ENCODE data around the gene PHLPP1.

The PHLPP1 gene

GRCh38 chr18:62856294-62856693, 141.0 kb downstream of the PHLPP1 start:
- DNase-seq = no peak

- DNase-seq = no peak
Observed at GRCh38 chr18:62857263-62857976, 142.1 kb downstream of the PHLPP1 start.

- DNase-seq = no peak
Observed at GRCh38 chr18:62860062-62860461, 144.7 kb downstream of the PHLPP1 start.

GRCh38 chr18:62862466-62862865, 147.1 kb downstream of the PHLPP1 start:
- DNase-seq = no peak

GRCh38 chr18:62863579-62864001, 148.2 kb downstream of the PHLPP1 start:
- DNase-seq = no peak

GRCh38 chr18:62865498-62865897, 150.2 kb downstream of the PHLPP1 start:
- DNase-seq = no peak

- no peak for DNase-seq
Observed at GRCh38 chr18:62867534-62867933, 152.2 kb downstream of the PHLPP1 start.

- no peak for DNase-seq
Observed at GRCh38 chr18:62868645-62869044, 153.3 kb downstream of the PHLPP1 start.

- DNase-seq = no peak
Observed at GRCh38 chr18:62870643-62871042, 155.3 kb downstream of the PHLPP1 start.

- DNase-seq = no peak
Observed at GRCh38 chr18:62875323-62875722, 160.0 kb downstream of the PHLPP1 start.

GRCh38 chr18:62876111-62876510, 160.8 kb downstream of the PHLPP1 start:
- no peak for DNase-seq

- DNase-seq = no peak
Observed at GRCh38 chr18:62876828-62877227, 161.5 kb downstream of the PHLPP1 start.

GRCh38 chr18:62877411-62878221, 162.3 kb downstream of the PHLPP1 start:
- no peak for DNase-seq

- no peak for DNase-seq
Observed at GRCh38 chr18:62878305-62878704, 163.0 kb downstream of the PHLPP1 start.

- DNase-seq = no peak
Observed at GRCh38 chr18:62880034-62880433, 164.7 kb downstream of the PHLPP1 start.

- no peak for DNase-seq
Observed at GRCh38 chr18:62880673-62881364, 165.5 kb downstream of the PHLPP1 start.

GRCh38 chr18:62881509-62882016, 166.2 kb downstream of the PHLPP1 start:
- no peak for DNase-seq

GRCh38 chr18:62883937-62884735, 168.8 kb downstream of the PHLPP1 start:
- DNase-seq = no peak

- DNase-seq = no peak
Observed at GRCh38 chr18:62885804-62886203, 170.5 kb downstream of the PHLPP1 start.

- no peak for DNase-seq
Observed at GRCh38 chr18:62894681-62895390, 179.5 kb downstream of the PHLPP1 start.

- no peak for DNase-seq
Observed at GRCh38 chr18:62897153-62897552, 181.8 kb downstream of the PHLPP1 start.

GRCh38 chr18:62898359-62898758, 183.0 kb downstream of the PHLPP1 start:
- DNase-seq = no peak
